DND-41 (cell line): ENCODE data around the gene PLAAT5.
"Not testable (repeated sequence)": the region's sequence is repeated elsewhere in the genome, so short reads cannot be mapped to it uniquely, and the experiment has no call there.

Experiments used
- ATAC-seq: fragments of 200-7000 bp; cut with Tn5 transposase; 3 replicates; pipeline ENCODE4 v1.9.1; 2021; ENCODE audit warnings: low read depth; ENCODE audit not compliant: insufficient read depth
- DNase-seq: peaks from one replicate; pipeline ENCODE4 v3.0.0-alpha.2; 2020
- H2AFZ ChIP-seq: 2 replicates; pipeline ENCODE4 v1.6.0; 2012; ENCODE audit warnings: low read depth, low read length
- H3K27ac ChIP-seq: 2 replicates; pipeline ENCODE4 v1.5.1; 2012; ENCODE audit warnings: low read length, inconsistent platforms
- H3K27me3 ChIP-seq: fragments of 200-600 bp; sonication (generic); 2 replicates; pipeline ENCODE4 v1.6.0; 2012; ENCODE audit warnings: low read length, mild to moderate bottlenecking, inconsistent platforms; ENCODE audit not compliant: insufficient read depth, poor library complexity
- H3K36me3 ChIP-seq: 2 replicates; pipeline ENCODE4 v1.5.1; 2012; ENCODE audit warnings: low read length, inconsistent platforms; ENCODE audit not compliant: insufficient read depth
- H3K4me1 ChIP-seq: 2 replicates; pipeline ENCODE4 v1.5.1; 2012; ENCODE audit warnings: mild to moderate bottlenecking, low read length; ENCODE audit not compliant: insufficient read depth
- H3K4me2 ChIP-seq: 2 replicates; pipeline ENCODE4 v1.6.0; 2012; ENCODE audit warnings: mild to moderate bottlenecking, moderate library complexity, low read length, inconsistent platforms; ENCODE audit not compliant: insufficient read depth
- H3K4me3 ChIP-seq, 2 experiments: fragments of 200-600 bp in 1 of 2; shearing (Covaris generic) in 1 of 2; 2 replicates each; pipeline ENCODE4 v1.5.1; 2012 to 2016; ENCODE audit warnings: inconsistent platforms in 2 of 2, low read length in 2 of 2, mild to moderate bottlenecking in 2 of 2, low read depth in 1 of 2, moderate library complexity in 1 of 2
- H3K79me2 ChIP-seq: 2 replicates; pipeline ENCODE4 v1.6.0; 2012; ENCODE audit warnings: low read length, inconsistent platforms; ENCODE audit not compliant: insufficient read depth
- H3K9ac ChIP-seq: 2 replicates; pipeline ENCODE4 v1.6.0; 2012; ENCODE audit warnings: low read depth, mild to moderate bottlenecking, inconsistent platforms, low read length, moderate library complexity
- H3K9me3 ChIP-seq: 2 replicates; pipeline ENCODE4 v1.5.1; 2012; ENCODE audit warnings: low read length, moderate library complexity, mild to moderate bottlenecking, inconsistent platforms; ENCODE audit not compliant: insufficient read depth, severe bottlenecking
- H4K20me1 ChIP-seq: 2 replicates; pipeline ENCODE4 v1.6.0; 2012; ENCODE audit warnings: low read length; ENCODE audit not compliant: insufficient read depth
- EZH2 ChIP-seq: IDR thresholded peaks from 3 replicates; pipeline ENCODE4 v1.6.1; 2012; ENCODE audit warnings: borderline replicate concordance, low read depth, mild to moderate bottlenecking, moderate library complexity, low read length, inconsistent platforms; ENCODE audit not compliant: severe bottlenecking
- TF ChIP-seq, protein P1 (sequence below): IDR thresholded peaks from 2 replicates; pipeline ENCODE4 v1.5.1; 2012; ENCODE audit warnings: borderline replicate concordance, low read length, moderate library complexity, mild to moderate bottlenecking; ENCODE audit not compliant: poor library complexity, severe bottlenecking; ENCODE audit errors: extremely low read depth

Gene PLAAT5

DNA sequence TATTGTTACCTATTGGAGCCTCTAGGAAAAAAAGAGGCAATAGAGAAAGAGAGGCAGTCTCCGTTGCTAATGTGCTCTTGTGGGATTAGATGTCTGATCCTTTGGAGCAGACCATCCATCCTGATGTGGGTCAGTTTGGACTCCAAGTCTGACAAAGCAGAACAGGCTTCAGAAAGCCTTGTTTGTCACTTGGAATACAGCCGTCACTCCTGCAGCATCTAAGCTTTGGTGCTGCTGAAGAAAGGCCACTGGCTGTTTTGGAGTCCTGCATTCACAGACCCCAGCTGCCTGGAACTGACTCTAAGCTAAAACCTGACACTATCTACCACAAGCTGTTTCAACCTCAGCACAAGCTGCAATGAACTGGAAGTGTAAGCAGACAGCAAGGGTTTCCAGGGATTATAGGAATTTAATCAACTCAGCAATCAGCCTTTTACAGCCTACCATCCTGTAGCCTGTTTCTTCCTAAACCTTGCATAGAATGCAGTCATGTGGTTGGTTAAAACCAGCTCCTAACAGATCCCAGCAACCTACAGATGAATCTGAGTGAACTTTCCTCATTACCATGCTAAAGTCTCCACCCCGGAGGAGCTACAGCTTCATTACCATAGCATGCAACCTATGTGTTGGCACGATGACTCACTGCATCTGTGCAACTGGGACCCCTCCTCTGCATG, 42.0 kb upstream of the PLAAT5 start:
- Histone ChIP-seq H2AFZ (peak overlapping the region; percentile 12; the same call in 1 of the 2 replicates), H3K9me3 (no peaks in the 10 kb centered on the region), H3K4me2 (no peak overlapping the region), H3K9ac (no peak overlapping the region), H3K27ac (no peak overlapping the region), H3K27me3 (no peaks in the 10 kb centered on the region), H4K20me1 (no peaks in the 10 kb centered on the region), H3K79me2 (no peaks in the 10 kb centered on the region), H3K36me3 (no peaks in the 10 kb centered on the region), H3K4me1 (peaks cover 40% of the 10 kb centered on the region), H3K4me3 (no peak overlapping the region)
- no peak for ATAC-seq
- no peak for DNase-seq
- TF ChIP-seq, protein P1, sequence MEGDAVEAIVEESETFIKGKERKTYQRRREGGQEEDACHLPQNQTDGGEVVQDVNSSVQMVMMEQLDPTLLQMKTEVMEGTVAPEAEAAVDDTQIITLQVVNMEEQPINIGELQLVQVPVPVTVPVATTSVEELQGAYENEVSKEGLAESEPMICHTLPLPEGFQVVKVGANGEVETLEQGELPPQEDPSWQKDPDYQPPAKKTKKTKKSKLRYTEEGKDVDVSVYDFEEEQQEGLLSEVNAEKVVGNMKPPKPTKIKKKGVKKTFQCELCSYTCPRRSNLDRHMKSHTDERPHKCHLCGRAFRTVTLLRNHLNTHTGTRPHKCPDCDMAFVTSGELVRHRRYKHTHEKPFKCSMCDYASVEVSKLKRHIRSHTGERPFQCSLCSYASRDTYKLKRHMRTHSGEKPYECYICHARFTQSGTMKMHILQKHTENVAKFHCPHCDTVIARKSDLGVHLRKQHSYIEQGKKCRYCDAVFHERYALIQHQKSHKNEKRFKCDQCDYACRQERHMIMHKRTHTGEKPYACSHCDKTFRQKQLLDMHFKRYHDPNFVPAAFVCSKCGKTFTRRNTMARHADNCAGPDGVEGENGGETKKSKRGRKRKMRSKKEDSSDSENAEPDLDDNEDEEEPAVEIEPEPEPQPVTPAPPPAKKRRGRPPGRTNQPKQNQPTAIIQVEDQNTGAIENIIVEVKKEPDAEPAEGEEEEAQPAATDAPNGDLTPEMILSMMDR: no peak
- TF ChIP-seq EZH2: no peak

DNA sequence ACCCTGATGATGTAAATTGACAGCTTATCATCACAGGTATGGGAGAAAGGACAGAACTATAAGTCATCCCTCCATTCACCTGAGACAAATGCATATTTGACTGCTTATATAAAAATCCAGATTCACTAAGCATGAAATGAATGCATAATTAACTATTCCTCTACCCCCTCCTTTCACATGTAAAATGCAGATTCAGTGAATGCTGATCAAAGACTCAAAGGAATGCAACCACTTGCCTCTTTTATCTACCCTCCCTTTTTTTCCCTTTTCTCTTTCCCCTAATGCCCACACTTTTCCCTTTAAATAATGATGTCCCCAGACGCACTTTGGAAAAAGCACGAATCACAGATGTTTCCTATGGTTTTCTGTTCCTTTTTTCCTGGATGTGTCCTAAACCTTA, 41.1 kb upstream of the PLAAT5 start:
- Histone ChIP-seq H3K4me2 (no peak overlapping the region), H3K27ac (no peak overlapping the region), H4K20me1 (no peaks in the 10 kb centered on the region), H3K4me1 (peaks cover 32% of the 10 kb centered on the region), H3K36me3 (no peaks in the 10 kb centered on the region), H3K27me3 (no peaks in the 10 kb centered on the region), H3K79me2 (no peaks in the 10 kb centered on the region), H3K4me3 (no peak overlapping the region), H3K9ac (no peak overlapping the region), H2AFZ (no peak overlapping the region), H3K9me3 (no peaks in the 10 kb centered on the region)
- no peak for ATAC-seq
- no peak for DNase-seq
- TF ChIP-seq, protein P1: no peak

DNA sequence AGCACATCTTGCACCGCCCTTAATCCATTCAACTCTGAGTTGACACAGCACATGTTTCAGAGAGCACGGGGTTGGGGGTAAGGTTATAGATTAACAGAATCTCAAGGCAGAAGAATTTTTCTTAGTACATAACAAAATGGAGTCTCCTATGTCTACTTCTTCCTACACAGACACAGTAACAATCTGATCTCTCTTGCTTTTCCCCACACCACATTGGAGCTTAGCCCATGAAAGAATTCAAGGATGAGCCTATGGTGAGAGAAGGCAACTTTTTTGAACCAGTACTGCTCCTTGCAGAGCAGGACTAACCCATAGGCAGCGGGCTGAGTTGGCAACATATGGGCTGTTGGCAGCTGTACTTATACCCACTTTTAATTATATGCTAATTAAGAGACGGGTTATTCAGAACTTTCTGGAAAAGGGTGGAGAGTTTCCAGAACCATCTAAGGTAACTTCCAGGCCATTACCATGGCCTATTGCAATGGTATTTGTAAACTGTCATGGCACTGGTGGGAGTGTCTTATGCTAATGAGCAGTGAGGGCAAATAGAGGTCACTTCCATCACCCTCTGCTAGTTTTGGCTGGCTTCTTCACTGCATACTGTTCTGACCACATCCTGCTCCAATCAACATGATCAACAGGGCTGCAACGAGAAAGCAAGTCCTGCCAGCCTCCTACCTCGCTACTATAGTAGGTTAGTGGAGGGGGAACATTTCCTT, 40.3 kb upstream of the PLAAT5 start:
- ATAC-seq: peak; percentile 99
- not testable (repeated sequence) for H3K4me2 ChIP-seq

DNA sequence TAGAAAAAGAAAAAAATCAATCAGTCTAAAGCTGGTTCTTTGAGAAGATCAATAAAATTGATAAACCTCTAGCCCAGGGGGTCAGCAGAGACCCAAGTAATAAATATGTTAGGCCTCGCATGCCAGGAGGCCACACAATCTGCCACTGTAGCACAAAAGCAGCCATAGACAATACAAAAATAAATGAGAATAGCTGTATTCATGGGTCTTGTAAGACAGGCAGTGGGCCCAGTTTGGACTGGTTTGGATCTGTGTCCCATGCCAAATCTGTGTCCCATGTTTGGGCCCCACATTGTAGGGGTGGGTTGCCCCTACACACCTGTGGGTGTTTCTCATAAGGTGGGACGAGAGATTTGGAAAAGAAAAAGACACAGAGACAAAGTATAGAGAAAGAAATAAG, 39.1 kb upstream of the PLAAT5 start:
- ATAC-seq (no peak), DNase-seq (no peak)
- peaks cover 14% of the 10 kb centered on the region for H3K4me1 ChIP-seq
- H3K36me3 ChIP-seq: no peaks in the 10 kb centered on the region
- no peaks in the 10 kb centered on the region for H4K20me1 ChIP-seq
- TF ChIP-seq, protein P1: no peak
- no peak for TF ChIP-seq EZH2
- no peaks in the 10 kb centered on the region for H3K27me3 ChIP-seq
- H3K79me2 ChIP-seq: no peaks in the 10 kb centered on the region
- H3K4me3 ChIP-seq: no peak overlapping the region
- H3K9ac ChIP-seq: no peak overlapping the region
- H2AFZ ChIP-seq: no peak overlapping the region
- no peaks in the 10 kb centered on the region for H3K9me3 ChIP-seq
- no peak overlapping the region for H3K27ac ChIP-seq
- no peak overlapping the region for H3K4me2 ChIP-seq

More for the DNA sequence above, 40.3 kb upstream of the PLAAT5 start:
- H4K20me1 ChIP-seq, H3K9ac ChIP-seq, H3K36me3 ChIP-seq, H3K27me3 ChIP-seq, H3K4me3 ChIP-seq, H3K9me3 ChIP-seq, H3K79me2 ChIP-seq: not testable (repeated sequence)
- Histone ChIP-seq H3K4me1 (peaks cover 23% of the 10 kb centered on the region), H2AFZ (peak overlapping the region; percentile 54), H3K27ac (peak overlapping the region; percentile 12; the same call in 1 of the 2 replicates)
- peak; percentile 79 for DNase-seq

DNA sequence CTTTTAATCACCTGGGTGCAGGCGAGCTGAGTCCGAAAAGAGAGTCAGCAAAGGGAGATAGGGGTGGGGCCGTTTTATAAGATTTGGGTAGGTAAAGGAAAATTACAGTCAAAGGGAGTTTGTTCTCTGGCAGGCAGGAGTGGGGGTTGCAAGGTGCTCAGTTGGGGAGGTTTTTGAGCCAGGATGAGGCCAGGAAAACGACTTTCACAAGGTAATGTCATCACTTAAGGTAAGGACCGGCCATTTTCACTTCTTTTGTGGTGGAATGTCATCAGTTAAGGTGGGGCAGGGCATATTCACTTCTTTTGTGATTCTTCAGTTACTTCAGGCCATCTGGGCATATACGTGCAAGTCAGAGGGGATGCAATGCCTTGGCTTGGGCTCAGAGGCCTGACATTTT, 38.4 kb upstream of the PLAAT5 start:
- H2AFZ ChIP-seq, H3K4me2 ChIP-seq, ATAC-seq, DNase-seq, H3K9me3 ChIP-seq, H3K79me2 ChIP-seq, H3K9ac ChIP-seq, H3K36me3 ChIP-seq, H3K27ac ChIP-seq, H4K20me1 ChIP-seq, H3K4me3 ChIP-seq, H3K27me3 ChIP-seq: not testable (repeated sequence)
- H3K4me1 ChIP-seq: peaks cover 12% of the 10 kb centered on the region

DNA sequence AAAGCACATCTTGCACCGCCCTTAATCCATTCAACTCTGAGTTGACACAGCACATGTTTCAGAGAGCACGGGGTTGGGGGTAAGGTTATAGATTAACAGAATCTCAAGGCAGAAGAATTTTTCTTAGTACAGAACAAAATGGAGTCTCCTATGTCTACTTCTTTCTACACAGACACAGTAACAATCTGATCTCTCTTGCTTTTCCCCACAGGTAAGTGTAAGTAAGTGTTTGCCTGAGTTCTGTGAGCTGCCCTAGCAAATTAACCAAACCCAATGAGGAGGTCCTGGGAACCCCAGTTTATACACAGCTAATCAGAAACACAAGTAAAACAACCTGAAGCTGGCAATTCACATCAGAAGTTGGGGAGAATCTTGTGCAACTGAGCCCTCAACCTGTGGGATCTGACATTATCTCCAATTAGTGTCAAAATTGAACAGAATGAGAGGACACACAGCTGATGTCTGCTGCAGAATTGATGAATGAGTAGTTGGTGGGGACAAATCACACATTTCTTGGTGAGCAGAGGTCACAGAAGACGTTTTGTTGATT, 37.8 kb upstream of the PLAAT5 start:
- H3K4me2 ChIP-seq, H3K27ac ChIP-seq, H3K36me3 ChIP-seq, H3K4me3 ChIP-seq, H4K20me1 ChIP-seq, H3K9me3 ChIP-seq, H3K27me3 ChIP-seq, DNase-seq, H3K9ac ChIP-seq, H3K79me2 ChIP-seq, ATAC-seq: not testable (repeated sequence)
- Histone ChIP-seq H3K4me1 (peaks cover 12% of the 10 kb centered on the region), H2AFZ (peak overlapping the region; percentile 19; the same call in 1 of the 2 replicates)
